DMS 273 treated with DMSO at 0.1 percent for 48 hours (cell line): ENCODE measurements around the gene MYBPC2.

Source experiments
- DNase-seq: peaks from one replicate; lab custom pipeline; 2025; lab: John Stamatoyannopoulos, UW

MYBPC2 gene

GRCh38 chr19:50410109-50410508 is 22.6 kb upstream of the MYBPC2 start:
- DNase-seq = no peak

- no peak for DNase-seq
Measured at GRCh38 chr19:50412419-50412818, 20.3 kb upstream of the MYBPC2 start.

GRCh38 chr19:50413096-50413495 is 19.6 kb upstream of the MYBPC2 start:
- DNase-seq = no peak

- no peak for DNase-seq
Measured at GRCh38 chr19:50413531-50413930, 19.2 kb upstream of the MYBPC2 start.

- no peak for DNase-seq
Measured at GRCh38 chr19:50414864-50415660, 17.6 kb upstream of the MYBPC2 start.

GRCh38 chr19:50415661-50416033 is 17.0 kb upstream of the MYBPC2 start:
- DNase-seq = no peak

- no peak for DNase-seq
Measured at GRCh38 chr19:50416034-50416977, 16.4 kb upstream of the MYBPC2 start.

GRCh38 chr19:50417111-50418081 is 15.3 kb upstream of the MYBPC2 start:
- DNase-seq = no peak

GRCh38 chr19:50418176-50419021 is 14.3 kb upstream of the MYBPC2 start, which contains the start of gene SPIB:
Gene SPIB (plus strand): TSS chr19:50418938. CDS start chr19:50418963, 25 bp downstream.
- no peak for DNase-seq

- DNase-seq = no peak
Measured at GRCh38 chr19:50419022-50419579, 13.6 kb upstream of the MYBPC2 start.

GRCh38 chr19:50419580-50420035 is 13.1 kb upstream of the MYBPC2 start:
- DNase-seq = no peak

GRCh38 chr19:50420127-50420526 is 12.6 kb upstream of the MYBPC2 start:
- DNase-seq = no peak

GRCh38 chr19:50420808-50421207 is 11.9 kb upstream of the MYBPC2 start:
- no peak for DNase-seq

- DNase-seq = no peak
Measured at GRCh38 chr19:50422397-50423278, 10.1 kb upstream of the MYBPC2 start.

- DNase-seq = no peak
Measured at GRCh38 chr19:50423279-50424113, 9.2 kb upstream of the MYBPC2 start.

GRCh38 chr19:50425581-50425980 is 7.1 kb upstream of the MYBPC2 start:
- DNase-seq = no peak

GRCh38 chr19:50427318-50427925 is 5.3 kb upstream of the MYBPC2 start:
- no peak for DNase-seq

- DNase-seq = no peak
Measured at GRCh38 chr19:50427997-50428425, 4.7 kb upstream of the MYBPC2 start.
